Gastroesophageal sphincter (tissue), 3 donors: ENCODE data around the gene CCDC136.

Source experiments
- CTCF ChIP-seq, 4 experiments: fragments of 200-600 bp in 2 of 4; fragments of 450-650 bp in 2 of 4; sonication (generic) in 1 of 4; IDR thresholded peaks; one replicate each; pipeline ENCODE4 v1.5.1; 2017 to 2019; ENCODE audit warnings: antibody characterized with exemption in 4 of 4, mild to moderate bottlenecking in 2 of 4, moderate library complexity in 2 of 4
- EP300 ChIP-seq: sonication (generic); formaldehyde crosslinking; IDR thresholded peaks from one replicate; pipeline ENCODE4 v1.6.1; 2017; ENCODE audit warnings: antibody characterized with exemption, mild to moderate bottlenecking
- POLR2A ChIP-seq, 2 donors: fragments of 450-650 bp; IDR thresholded peaks; one replicate each; pipeline ENCODE4 v1.6.1; 2017; ENCODE audit warnings: antibody characterized with exemption in 2 of 2, mild to moderate bottlenecking in 2 of 2, moderate library complexity in 1 of 2
- POLR2AphosphoS5 ChIP-seq: sonication (generic); formaldehyde crosslinking; IDR thresholded peaks from one replicate; pipeline ENCODE4 v1.6.1; 2017; ENCODE audit warnings: antibody characterized with exemption

GRCh38 chr7:128767475-128768110, 24.2 kb upstream of the CCDC136 start:
- TF ChIP-seq CTCF (IDR thresholded peaks at IDR 0.05) = no peak
- no peak for TF ChIP-seq POLR2A (IDR thresholded peaks at IDR 0.05)
- no peak for TF ChIP-seq EP300
- no peak for TF ChIP-seq POLR2AphosphoS5
